MM.1S (cell line): Measurements from ENCODE around the gene CACNG4.

ENCODE experiments used
- DNase-seq: peaks from one replicate; pipeline ENCODE4 v3.0.0-alpha.2; 2015
- H2AFZ ChIP-seq: fragments of 300-600 bp; sonication (generic); 2 replicates; pipeline ENCODE4 v1.6.0; 2016; ENCODE audit warnings: antibody characterized with exemption, low read length
- H3F3A ChIP-seq: fragments of 300-600 bp; sonication (generic); 2 replicates; pipeline ENCODE4 v1.6.1; 2016; ENCODE audit warnings: mild to moderate bottlenecking, antibody characterized with exemption, low read length, moderate library complexity, mixed read lengths; ENCODE audit not compliant: insufficient read depth
- H3K27ac ChIP-seq: fragments of 300-600 bp; sonication (generic); 2 replicates; pipeline ENCODE4 v1.5.1; 2016; ENCODE audit warnings: mild to moderate bottlenecking, low read length
- H3K27me3 ChIP-seq: fragments of 300-600 bp; sonication (generic); replicated peaks from 2 replicates; pipeline ENCODE4 v1.6.0; 2016; ENCODE audit warnings: low read length; ENCODE audit not compliant: insufficient read depth
- H3K36me3 ChIP-seq: fragments of 300-600 bp; sonication (generic); replicated peaks from 2 replicates; pipeline ENCODE4 v1.6.1; 2016; ENCODE audit warnings: mild to moderate bottlenecking, low read length, mixed read lengths; ENCODE audit not compliant: insufficient read depth
- H3K4me1 ChIP-seq: fragments of 300-600 bp; sonication (generic); 2 replicates; pipeline ENCODE4 v1.6.1; 2016; ENCODE audit warnings: low read length, mixed read lengths
- H3K4me2 ChIP-seq: fragments of 300-600 bp; sonication (generic); 2 replicates; pipeline ENCODE4 v1.6.0; 2016; ENCODE audit warnings: low read depth, low read length
- H3K4me3 ChIP-seq: fragments of 300-600 bp; sonication (generic); 2 replicates; pipeline ENCODE4 v1.5.1; 2016; ENCODE audit warnings: low read length, mixed read lengths
- H3K79me2 ChIP-seq: fragments of 300-600 bp; sonication (generic); 2 replicates; pipeline ENCODE4 v1.6.1; 2016; ENCODE audit warnings: mixed run types, low read length, mixed read lengths
- H3K9ac ChIP-seq: fragments of 300-600 bp; sonication (generic); 2 replicates; pipeline ENCODE4 v1.6.1; 2016; ENCODE audit warnings: low read length, mixed read lengths
- H3K9me2 ChIP-seq: fragments of 300-600 bp; sonication (generic); replicated peaks from 2 replicates; pipeline ENCODE4 v1.6.1; 2016; ENCODE audit warnings: mild to moderate bottlenecking, low read length, mixed read lengths; ENCODE audit not compliant: insufficient read depth
- H3K9me3 ChIP-seq: fragments of 300-600 bp; sonication (generic); replicated peaks from 2 replicates; pipeline ENCODE4 v1.6.1; 2016; ENCODE audit warnings: mild to moderate bottlenecking, low read length, mixed read lengths; ENCODE audit not compliant: insufficient read depth
- H4K20me1 ChIP-seq: fragments of 300-600 bp; sonication (generic); 2 replicates; pipeline ENCODE4 v1.6.1; 2016; ENCODE audit warnings: mild to moderate bottlenecking, low read length, moderate library complexity, mixed read lengths; ENCODE audit not compliant: insufficient read depth
- CTCF ChIP-seq: fragments of 300-600 bp; sonication (generic); IDR thresholded peaks from 2 replicates; pipeline ENCODE4 v1.5.1; 2016; ENCODE audit warnings: antibody characterized with exemption, low read length, mixed read lengths
- EZH2 ChIP-seq: fragments of 300-600 bp; sonication (generic); optimal IDR thresholded peaks from 2 replicates; pipeline ENCODE3; 2017; ENCODE audit warnings: low read depth, mild to moderate bottlenecking, antibody characterized with exemption, low read length, mixed read lengths
- EZH2phosphoT487 ChIP-seq: fragments of 300-600 bp; sonication (generic); IDR thresholded peaks from 2 replicates; pipeline ENCODE4 v1.6.1; 2018; ENCODE audit warnings: antibody characterized with exemption, low read length

The CACNG4 gene

GRCh38 chr17:66939461-66940114 is 24.9 kb upstream of the CACNG4 start:
- TF ChIP-seq EZH2 (no peak), CTCF (no peak), EZH2phosphoT487 (no peak)
- H3K4me2 ChIP-seq: no peak overlapping the region
- peaks cover 15% of the 10 kb centered on the region for H3K27me3 ChIP-seq
- H3K9me3 ChIP-seq: no peaks in the 10 kb centered on the region
- H3K36me3 ChIP-seq: no peaks in the 10 kb centered on the region
- H3K9me2 ChIP-seq: no peaks in the 10 kb centered on the region
- no peak overlapping the region for H3K27ac ChIP-seq
- H4K20me1 ChIP-seq: no peaks in the 10 kb centered on the region
- no peaks in the 10 kb centered on the region for H3F3A ChIP-seq
- no peaks in the 10 kb centered on the region for H3K79me2 ChIP-seq
- H2AFZ ChIP-seq: no peak overlapping the region
- DNase-seq: no peak
- no peaks in the 10 kb centered on the region for H3K4me1 ChIP-seq
- no peak overlapping the region for H3K4me3 ChIP-seq
- no peak overlapping the region for H3K9ac ChIP-seq

GRCh38 chr17:66941249-66941648 is 23.3 kb upstream of the CACNG4 start:
- DNase-seq: no peak
- H3K27me3 ChIP-seq: peaks cover 29% of the 10 kb centered on the region

GRCh38 chr17:66941773-66942450 is 22.6 kb upstream of the CACNG4 start:
- Histone ChIP-seq H3K4me2 (no peak overlapping the region), H3K79me2 (no peaks in the 10 kb centered on the region), H3K27me3 (peaks cover 29% of the 10 kb centered on the region), H3F3A (no peaks in the 10 kb centered on the region), H3K4me1 (no peaks in the 10 kb centered on the region), H3K9ac (no peak overlapping the region), H3K4me3 (no peak overlapping the region), H3K36me3 (no peaks in the 10 kb centered on the region), H3K9me2 (no peaks in the 10 kb centered on the region), H4K20me1 (no peaks in the 10 kb centered on the region), H3K27ac (no peak overlapping the region), H2AFZ (no peak overlapping the region), H3K9me3 (no peaks in the 10 kb centered on the region)
- DNase-seq: no peak
- TF ChIP-seq EZH2phosphoT487: no peak
- no peak for TF ChIP-seq CTCF
- no peak for TF ChIP-seq EZH2

More at GRCh38 chr17:66941249-66941648, 23.3 kb upstream of the CACNG4 start:
- no peak overlapping the region for H3K4me2 ChIP-seq
- H3K79me2 ChIP-seq: no peaks in the 10 kb centered on the region
- H3K27ac ChIP-seq: no peak overlapping the region
- TF ChIP-seq CTCF: no peak
- TF ChIP-seq EZH2: no peak
- TF ChIP-seq EZH2phosphoT487: no peak
- no peaks in the 10 kb centered on the region for H3K9me3 ChIP-seq
- H3K36me3 ChIP-seq: no peaks in the 10 kb centered on the region
- no peak overlapping the region for H3K4me3 ChIP-seq
- H3K9ac ChIP-seq: no peak overlapping the region
- no peak overlapping the region for H2AFZ ChIP-seq
- H3K9me2 ChIP-seq: no peaks in the 10 kb centered on the region
- H3K4me1 ChIP-seq: no peaks in the 10 kb centered on the region
- H4K20me1 ChIP-seq: no peaks in the 10 kb centered on the region
- no peaks in the 10 kb centered on the region for H3F3A ChIP-seq
